GM12865 (cell line): ENCODE results near the gene DENND6B.
A peak's percentile ranks its signal among the peaks of the same experiment; 100 is the strongest.

Experiments
- DNase-seq: peaks from one replicate; pipeline ENCODE4 v3.0.0; 2010; ENCODE audit warnings: low read depth
- H3K4me3 ChIP-seq: 2 replicates; pipeline ENCODE4 v1.5.1; 2011; ENCODE audit warnings: mild to moderate bottlenecking, low read depth, low read length, control low read depth
- CTCF ChIP-seq: IDR thresholded peaks from 2 replicates; pipeline ENCODE4 v1.5.1; 2011; ENCODE audit warnings: low read length, control low read depth, low read depth, inconsistent platforms; ENCODE audit not compliant: insufficient read depth; ENCODE audit errors: missing control alignments

Gene DENND6B

DNA sequence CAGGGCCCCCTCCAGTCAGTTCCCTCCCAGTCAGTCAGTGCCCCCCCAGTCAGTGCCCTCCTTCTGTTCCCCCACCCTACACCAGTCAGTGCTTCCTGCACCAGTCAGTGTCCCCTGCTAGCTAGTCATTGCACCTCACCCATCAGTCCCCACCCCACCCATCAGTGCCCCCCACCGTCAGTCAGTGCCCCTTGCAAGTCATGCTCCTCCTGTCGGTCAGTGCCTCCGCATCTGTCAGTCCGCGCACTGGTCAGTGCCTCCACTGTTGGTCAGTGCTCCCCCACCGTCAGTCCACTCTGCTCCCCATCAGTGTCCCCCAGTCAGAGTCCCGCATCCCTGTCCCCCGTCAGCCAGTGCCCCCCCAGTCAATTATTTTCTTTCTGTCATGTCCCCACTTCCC, 19.7 kb upstream of the DENND6B start:
- no peak overlapping the region for H3K4me3 ChIP-seq
- TF ChIP-seq CTCF: no peak
- DNase-seq: no peak

- TF ChIP-seq CTCF: no peak
- peak; percentile 52 for DNase-seq
These were observed 16.7 kb upstream of the DENND6B start for GRCh38 chr22:50343541-50343935.

DNA sequence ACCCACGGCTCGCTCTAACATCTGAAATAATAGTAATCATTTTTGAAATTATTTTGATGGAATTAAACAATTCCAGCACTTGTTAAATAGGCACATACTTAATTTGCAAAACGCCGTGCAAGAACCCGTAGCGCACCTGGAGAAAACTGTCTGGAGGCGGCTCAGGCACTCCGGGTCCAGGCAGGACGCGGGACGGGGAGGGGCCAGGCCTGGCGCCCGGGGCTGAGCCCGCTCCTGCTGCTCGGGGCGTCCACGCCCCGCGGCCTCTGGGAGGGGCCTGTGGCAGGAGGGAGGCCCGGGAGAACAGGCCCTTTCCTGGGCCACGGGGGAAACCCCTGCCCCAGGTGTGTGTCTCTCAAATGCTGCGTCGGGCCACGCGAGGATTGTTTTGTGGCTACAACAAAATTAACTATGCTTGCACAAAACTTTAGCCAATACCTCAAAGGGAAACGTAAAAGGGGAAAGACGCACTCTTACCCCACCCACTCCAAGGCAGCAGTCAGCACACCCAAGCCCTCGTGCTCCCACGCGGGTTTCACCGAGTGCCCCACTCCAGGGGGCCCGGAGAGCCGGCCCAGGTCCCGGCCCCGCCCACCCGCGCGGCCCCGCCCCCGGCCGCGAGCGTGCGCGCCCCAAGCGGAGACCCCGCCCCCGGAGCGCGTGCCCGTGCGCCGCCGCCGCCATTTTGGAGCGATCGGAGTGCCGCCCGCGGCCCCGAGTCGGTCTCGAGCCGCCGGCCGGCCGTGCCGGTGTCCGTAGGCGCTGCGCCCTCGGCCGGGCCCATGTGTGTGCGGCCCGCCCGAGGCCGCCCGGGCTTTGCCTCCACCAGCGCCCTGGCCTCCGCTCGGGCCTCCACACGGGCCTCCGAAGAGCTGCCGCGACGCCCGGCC, 16.1 kb upstream of the DENND6B start, which contains the start of gene PPP6R2:
PPP6R2 (plus strand) TSS at position 677 of the 890 bp plus-strand sequence. CDS start 50,582 bp downstream, outside the sequence.
- peak within 1 kb of the TSS; percentile 73 for H3K4me3 ChIP-seq
- TF ChIP-seq CTCF: no peak
- DNase-seq: peak; percentile 85

More at GRCh38 chr22:50343541-50343935, 16.7 kb upstream of the DENND6B start:
- H3K4me3 ChIP-seq: peak overlapping the region; percentile 73

DNA sequence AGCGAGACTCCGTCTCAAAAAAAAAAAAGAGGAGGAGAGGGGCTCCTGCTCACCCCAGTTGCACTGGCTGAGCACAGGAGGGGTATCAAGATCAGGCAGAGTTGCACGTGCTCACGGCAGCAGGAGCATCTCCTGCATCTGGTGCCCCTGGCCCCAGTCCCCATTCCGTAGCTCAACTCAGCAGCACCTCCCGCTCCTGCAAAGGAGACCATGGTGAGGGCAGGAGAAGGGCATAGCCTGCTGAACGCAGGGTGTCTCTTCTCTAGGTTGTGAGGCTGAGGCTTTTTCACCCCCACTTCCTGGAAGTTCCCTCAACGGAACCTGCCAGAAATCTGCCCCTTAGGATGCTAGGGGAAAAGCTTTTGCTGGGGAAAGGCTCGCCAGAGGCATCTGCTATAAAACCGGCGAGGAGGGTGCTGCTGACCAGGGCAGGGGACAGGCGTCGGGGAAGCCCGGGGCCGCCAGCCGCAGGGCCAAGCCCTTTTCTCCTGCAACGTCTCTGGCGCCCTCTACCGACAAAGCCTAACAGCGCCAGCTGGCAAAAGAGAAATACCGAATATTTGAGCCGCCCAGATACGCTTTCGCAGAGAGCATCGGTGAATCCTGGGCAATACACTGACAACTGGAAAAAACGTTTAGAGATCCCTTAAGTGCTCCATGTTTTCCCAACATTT, 15.3 kb upstream of the DENND6B start:
- peak overlapping the region; percentile 67 for H3K4me3 ChIP-seq
- peak; percentile 91 for DNase-seq
- peak; percentile 94 for TF ChIP-seq CTCF

DNA sequence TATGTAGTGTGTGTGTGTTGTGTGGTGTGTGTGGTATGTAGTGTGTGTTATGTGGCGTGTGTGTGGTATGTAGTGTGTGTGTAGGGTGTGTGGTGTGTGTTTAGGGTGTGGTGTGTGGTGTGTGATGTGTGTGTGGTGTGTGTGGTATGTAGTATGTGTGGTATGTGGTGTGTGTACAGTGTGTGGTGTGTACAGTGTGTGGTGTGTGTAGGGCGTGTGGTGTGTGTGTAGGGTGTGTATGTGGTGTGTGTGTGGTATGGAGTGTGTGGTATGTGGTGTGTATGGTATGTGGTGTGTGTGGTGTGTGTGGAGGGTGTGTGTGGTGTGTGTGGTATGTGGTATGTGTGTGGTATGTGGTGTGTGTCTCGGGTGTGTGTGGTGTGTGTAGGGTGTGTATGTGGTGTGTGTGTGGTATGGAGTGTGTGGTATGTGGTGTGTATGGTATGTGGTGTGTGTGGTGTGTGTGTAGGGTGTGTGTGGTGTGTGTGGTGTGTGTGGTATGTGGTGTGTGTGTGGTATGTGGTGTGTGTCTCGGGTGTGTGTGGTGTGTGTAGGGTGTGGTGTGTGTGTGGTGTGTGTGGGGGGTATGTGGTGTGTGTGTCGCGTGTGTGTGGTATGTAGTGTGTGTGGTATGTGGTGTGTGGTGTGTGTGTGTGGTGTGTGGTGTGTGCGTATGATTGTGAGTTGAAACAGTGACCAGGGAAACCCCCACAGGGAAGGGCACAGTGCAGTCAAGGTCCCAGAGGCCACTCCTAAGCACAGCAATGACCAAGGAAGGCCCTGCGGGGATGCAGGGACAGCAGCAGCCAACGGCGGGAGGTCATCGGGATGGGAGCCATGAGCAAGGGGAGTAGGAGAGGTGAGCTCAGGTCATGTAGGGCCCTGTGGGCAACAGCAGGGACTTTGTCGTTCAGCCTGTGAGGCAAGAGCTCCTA, 13.4 kb upstream of the DENND6B start:
- TF ChIP-seq CTCF: no peak
- H3K4me3 ChIP-seq: no peak overlapping the region
- peak; percentile 38 for DNase-seq

- no peak overlapping the region for H3K4me3 ChIP-seq
- no peak for DNase-seq
- TF ChIP-seq CTCF: no peak
These were observed 12.1 kb upstream of the DENND6B start for GRCh38 chr22:50338860-50339462.
